HG03066 (cell line): ENCODE results near the gene NFIX.
"Not testable (repeated sequence)": the region's sequence is repeated elsewhere in the genome, so short reads cannot be mapped to it uniquely, and the experiment has no call there.

Source experiments
- ATAC-seq: cut with Tn5 transposase; IDR thresholded peaks from one replicate; pipeline ENCODE4 v1.9.1; 2021; ENCODE audit warnings: low read depth; ENCODE audit not compliant: unreplicated experiment

The NFIX gene

GRCh38 chr19:12994701-12995595, at the start of gene NFIX:
Gene NFIX (plus strand): TSS chr19:12995475. CDS start chr19:12995838, 363 bp downstream.
- no peak for ATAC-seq

GRCh38 chr19:12945479-12946091, 49.7 kb upstream of the NFIX start, which contains the start of gene RAD23A:
Gene RAD23A (plus strand): TSS chr19:12945862. CDS start chr19:12945949, 87 bp downstream.
- ATAC-seq = no peak

GRCh38 chr19:12946092-12946721, 49.1 kb upstream of the NFIX start:
- no peak for ATAC-seq

DNA sequence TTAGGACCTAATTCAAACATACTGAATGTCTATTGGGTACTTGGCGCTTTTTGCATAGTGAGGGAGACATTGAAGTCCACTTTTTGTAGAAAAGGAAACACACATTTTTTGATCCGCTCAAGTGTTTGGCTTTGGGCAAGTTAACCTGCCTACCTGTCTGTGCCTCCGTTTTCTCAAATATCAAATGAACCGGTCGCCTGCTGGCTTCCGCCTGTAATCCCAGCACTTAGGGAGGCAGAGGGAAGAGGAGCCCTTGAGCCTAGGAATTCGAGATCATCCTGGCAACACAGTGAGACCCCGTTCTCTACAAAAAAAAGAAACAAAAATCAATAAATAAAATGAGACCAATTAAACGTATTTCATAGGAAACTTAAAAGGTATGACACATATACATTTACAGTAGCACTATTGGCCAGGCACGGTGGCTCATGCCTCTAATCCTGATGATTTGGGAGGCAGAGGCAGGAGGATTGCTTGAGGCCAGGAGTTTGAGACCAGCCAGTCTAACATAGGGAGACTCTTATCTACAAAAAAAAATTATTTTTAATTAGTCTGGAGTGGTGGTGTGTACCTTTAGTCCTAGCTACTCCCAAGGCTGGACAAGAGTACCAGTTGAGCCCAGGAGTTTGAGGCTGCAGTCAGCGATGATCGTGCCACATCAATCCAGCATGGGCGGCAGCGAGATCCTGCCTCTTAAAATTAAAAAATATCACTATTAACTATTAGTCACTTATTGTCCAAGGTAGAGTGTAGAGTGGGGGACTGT, 48.4 kb upstream of the NFIX start:
- ATAC-seq = no peak

- ATAC-seq = no peak
Observed at GRCh38 chr19:12947702-12948611, 47.3 kb upstream of the NFIX start.

GRCh38 chr19:12948612-12949362, 46.5 kb upstream of the NFIX start:
- ATAC-seq = no peak

- no peak for ATAC-seq
Observed at GRCh38 chr19:12949363-12950283, 45.7 kb upstream of the NFIX start.

DNA sequence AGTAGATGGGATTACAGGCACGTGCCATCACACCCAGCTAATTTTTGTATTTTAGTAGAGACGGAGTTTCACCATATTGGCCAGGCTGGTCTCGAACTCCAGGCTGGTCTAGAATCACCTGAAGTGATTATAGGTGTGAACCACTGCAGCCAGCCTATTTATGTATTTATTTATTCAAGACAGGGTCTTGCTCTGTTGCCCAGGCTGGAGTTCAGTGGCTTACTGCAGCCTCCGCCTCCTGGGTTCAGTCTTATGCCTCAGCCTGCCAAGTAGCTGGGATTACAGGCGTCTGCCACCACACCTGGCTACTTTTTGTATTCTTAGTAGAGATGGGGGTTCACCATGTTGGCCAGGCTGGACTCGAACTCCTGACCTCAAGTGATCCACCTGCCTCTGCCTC, 43.2 kb upstream of the NFIX start:
- not testable (repeated sequence) for ATAC-seq

DNA sequence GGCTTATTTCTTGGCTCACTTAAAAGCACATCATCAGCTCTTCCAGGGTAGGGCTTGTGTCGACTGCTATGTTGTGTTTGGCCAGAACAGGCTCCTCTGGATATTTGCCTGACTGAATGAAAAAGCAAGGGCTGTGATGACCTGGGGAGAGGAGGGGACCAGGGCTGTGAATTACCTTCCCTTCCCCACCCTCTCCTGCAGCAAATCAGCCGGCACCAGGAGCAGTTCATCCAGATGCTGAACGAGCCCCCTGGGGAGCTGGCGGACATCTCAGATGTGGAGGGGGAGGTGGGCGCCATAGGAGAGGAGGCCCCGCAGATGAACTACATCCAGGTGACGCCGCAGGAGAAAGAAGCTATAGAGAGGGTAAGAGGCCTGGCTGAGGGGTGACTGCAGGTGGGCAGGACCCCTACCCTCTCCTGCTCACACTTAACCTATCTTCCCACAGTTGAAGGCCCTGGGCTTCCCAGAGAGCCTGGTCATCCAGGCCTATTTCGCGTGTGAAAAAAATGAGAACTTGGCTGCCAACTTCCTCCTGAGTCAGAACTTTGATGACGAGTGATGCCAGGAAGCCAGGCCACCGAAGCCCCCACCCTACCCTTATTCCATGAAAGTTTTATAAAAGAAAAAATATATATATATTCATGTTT, 42.7 kb upstream of the NFIX start:
- no peak for ATAC-seq

DNA sequence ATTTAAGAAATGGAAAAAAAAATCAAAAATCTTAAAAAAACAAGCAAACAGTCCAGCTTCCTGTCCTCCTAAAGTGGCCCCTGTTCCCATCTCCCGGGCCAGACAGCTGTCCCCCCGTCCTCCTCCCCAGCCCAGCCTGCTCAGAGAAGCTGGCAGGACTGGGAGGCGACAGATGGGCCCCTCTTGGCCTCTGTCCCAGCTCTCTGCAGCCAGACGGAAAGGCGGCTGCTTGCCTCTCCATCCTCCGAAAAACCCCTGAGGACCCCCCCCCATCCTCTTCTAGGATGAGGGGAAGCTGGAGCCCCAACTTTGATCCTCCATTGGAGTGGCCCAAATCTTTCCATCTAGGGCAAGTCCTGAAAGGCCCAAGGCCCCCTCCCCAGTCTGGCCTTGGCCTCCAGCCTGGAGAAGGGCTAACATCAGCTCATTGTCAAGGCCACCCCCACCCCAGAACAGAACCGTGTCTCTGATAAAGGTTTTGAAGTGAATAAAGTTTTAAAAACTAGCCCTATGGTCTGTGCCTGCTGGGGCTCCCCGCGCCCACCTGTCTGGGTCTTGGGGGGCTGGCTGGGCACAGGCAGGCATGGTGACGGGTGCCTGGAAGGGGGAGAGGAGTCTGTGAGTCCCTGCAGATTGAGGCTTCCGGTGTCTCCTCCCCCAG, 42.0 kb upstream of the NFIX start:
- ATAC-seq = no peak

DNA sequence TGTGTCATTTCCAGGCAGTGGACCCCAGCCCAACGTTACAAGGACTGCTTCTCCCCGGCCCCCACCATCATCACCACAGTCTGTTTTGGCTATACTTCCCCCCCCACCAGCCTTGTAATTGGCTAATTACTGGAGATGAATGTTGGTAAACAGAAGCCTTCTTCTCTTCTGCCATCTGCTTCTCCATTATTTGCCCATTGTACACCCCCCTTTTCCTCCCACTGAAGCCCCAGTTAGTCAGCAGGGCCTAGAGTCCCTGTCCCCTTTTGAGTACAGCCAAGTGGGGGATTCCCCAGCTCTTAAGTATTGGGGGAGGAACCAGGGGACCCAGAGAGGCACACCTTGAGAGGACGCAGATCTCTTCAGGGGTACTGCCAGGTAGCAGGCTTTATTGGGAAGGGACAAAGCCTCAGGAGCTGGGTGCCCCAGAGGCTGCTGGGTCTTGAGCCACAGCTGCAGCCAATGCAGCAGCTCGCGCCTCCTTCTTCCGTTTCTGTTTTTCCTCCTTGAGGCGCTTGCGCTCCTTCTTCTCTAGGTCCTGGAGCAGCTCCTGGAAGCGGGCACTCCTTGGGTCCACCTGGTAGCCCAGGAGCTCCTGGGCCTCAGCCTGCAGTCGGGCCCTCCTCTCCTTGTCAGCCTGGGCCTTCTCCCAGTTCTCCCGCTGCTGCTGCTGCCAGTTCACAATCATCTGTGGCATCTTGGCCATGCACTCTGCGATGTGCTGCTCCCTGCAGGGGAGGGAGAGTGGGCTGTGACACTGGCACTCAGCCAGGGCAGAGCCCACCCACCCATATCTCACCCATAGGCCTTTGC, 41.3 kb upstream of the NFIX start:
- no peak for ATAC-seq

DNA sequence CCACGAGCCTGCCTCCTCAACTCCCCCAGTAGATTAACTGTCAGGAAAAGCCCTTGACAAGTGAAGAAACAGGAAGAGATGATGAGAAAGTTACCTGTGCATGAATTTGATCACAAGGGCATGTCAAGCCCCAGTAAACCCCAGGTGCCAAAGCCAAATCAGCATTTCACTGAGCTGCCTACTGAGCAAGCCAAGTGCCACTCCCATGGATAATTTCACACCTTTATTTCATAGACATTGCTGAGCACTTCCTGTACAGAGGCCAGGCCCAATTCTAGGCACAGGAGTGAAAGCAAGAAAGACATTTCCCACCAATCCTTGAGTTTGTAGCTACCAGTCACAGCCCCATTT, 40.7 kb upstream of the NFIX start:
- ATAC-seq = no peak

DNA sequence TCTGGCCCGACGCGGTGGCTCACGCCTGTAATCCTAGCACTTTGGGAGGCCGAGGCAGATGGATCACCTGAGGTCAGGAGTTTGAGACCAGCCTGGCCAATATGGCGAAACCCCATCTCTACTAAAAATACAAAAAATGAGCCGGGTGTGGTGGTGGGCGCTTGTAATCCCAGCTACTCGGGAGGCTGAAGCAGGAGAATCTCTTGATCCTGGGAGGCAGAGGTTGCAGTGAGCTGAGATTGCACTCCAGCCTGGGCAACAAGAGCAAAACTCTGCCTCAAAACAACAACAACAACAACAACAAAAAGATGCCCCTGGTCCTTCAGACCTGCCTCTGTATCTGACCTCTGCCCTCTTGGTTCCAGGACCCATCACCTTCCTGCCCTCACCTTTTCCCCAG, 39.7 kb upstream of the NFIX start:
- ATAC-seq = not testable (repeated sequence)

- ATAC-seq = no peak
Observed at GRCh38 chr19:12955996-12956395, 39.3 kb upstream of the NFIX start.

GRCh38 chr19:12956446-12957388, 38.6 kb upstream of the NFIX start, which contains the start of gene GADD45GIP1:
Gene GADD45GIP1 (minus strand): TSS chr19:12957223. CDS start chr19:12957212, 11 bp downstream.
- ATAC-seq = peak; percentile 63
